NCI-H524 treated with DMSO at 0.1 percent for 48 hours (cell line): ENCODE results near the gene ATRNL1.

ENCODE experiments used
- DNase-seq: peaks from one replicate; lab custom pipeline; 2025; lab: John Stamatoyannopoulos, UW

Gene ATRNL1

GRCh38 chr10:115951242-115951641 lies 858.1 kb downstream of the ATRNL1 start:
- DNase-seq, result no peak

- DNase-seq, result no peak
These were observed 860.1 kb downstream of the ATRNL1 start for GRCh38 chr10:115953281-115953680.

GRCh38 chr10:115953968-115954367 lies 860.8 kb downstream of the ATRNL1 start:
- DNase-seq, result no peak

GRCh38 chr10:115956225-115957011 lies 863.3 kb downstream of the ATRNL1 start:
- no peak for DNase-seq

- no peak for DNase-seq
These were observed 863.8 kb downstream of the ATRNL1 start for GRCh38 chr10:115957012-115957399.

- no peak for DNase-seq
These were observed 864.7 kb downstream of the ATRNL1 start for GRCh38 chr10:115957786-115958442.

- peak; percentile 9 for DNase-seq
These were observed 870.7 kb downstream of the ATRNL1 start for GRCh38 chr10:115963848-115964247.

- DNase-seq, result no peak
These were observed 871.7 kb downstream of the ATRNL1 start for GRCh38 chr10:115964827-115965226.

- DNase-seq, result no peak
These were observed 872.2 kb downstream of the ATRNL1 start for GRCh38 chr10:115965376-115965775.

- DNase-seq, result no peak
These were observed 875.1 kb downstream of the ATRNL1 start for GRCh38 chr10:115968236-115968635.

- no peak for DNase-seq
These were observed 876.4 kb downstream of the ATRNL1 start for GRCh38 chr10:115969591-115969990.

GRCh38 chr10:115971921-115972320 lies 878.8 kb downstream of the ATRNL1 start:
- no peak for DNase-seq

- DNase-seq, result no peak
These were observed 879.3 kb downstream of the ATRNL1 start for GRCh38 chr10:115972426-115972825.

- no peak for DNase-seq
These were observed 881.2 kb downstream of the ATRNL1 start for GRCh38 chr10:115974351-115974750.

- DNase-seq, result no peak
These were observed 881.8 kb downstream of the ATRNL1 start for GRCh38 chr10:115974816-115975430.

- no peak for DNase-seq
These were observed 882.3 kb downstream of the ATRNL1 start for GRCh38 chr10:115975506-115975905.

GRCh38 chr10:115976342-115976741 lies 883.2 kb downstream of the ATRNL1 start:
- no peak for DNase-seq

- no peak for DNase-seq
These were observed 884.7 kb downstream of the ATRNL1 start for GRCh38 chr10:115977855-115978254.

- no peak for DNase-seq
These were observed 886.4 kb downstream of the ATRNL1 start for GRCh38 chr10:115979576-115979975.

GRCh38 chr10:115980470-115980869 lies 887.3 kb downstream of the ATRNL1 start:
- DNase-seq, result no peak

GRCh38 chr10:115981081-115981480 lies 887.9 kb downstream of the ATRNL1 start:
- DNase-seq, result no peak

- no peak for DNase-seq
These were observed 888.9 kb downstream of the ATRNL1 start for GRCh38 chr10:115982076-115982475.

GRCh38 chr10:115982526-115982925 lies 889.4 kb downstream of the ATRNL1 start:
- no peak for DNase-seq
